IPS-18c (cell line): ENCODE results near the gene MX2.
"Not testable (repeated sequence)": the region's sequence is repeated elsewhere in the genome, so short reads cannot be mapped to it uniquely, and the experiment has no call there.

ENCODE experiments used
- H3K4me3 ChIP-seq: 2 replicates; pipeline ENCODE4 v1.7.0; 2013; ENCODE audit warnings: low read depth, mild to moderate bottlenecking, low read length, moderate library complexity; ENCODE audit not compliant: insufficient read depth
- H3K9me3 ChIP-seq: one replicate; pipeline ENCODE4 v1.6.1; 2013; ENCODE audit warnings: mild to moderate bottlenecking, low read length, moderate library complexity; ENCODE audit not compliant: control insufficient read depth, insufficient read depth

The MX2 gene

GRCh38 chr21:41359286-41359685, 2.5 kb upstream of the MX2 start:
- Histone ChIP-seq H3K4me3 (no peak overlapping the region), H3K9me3 (no peaks in the 10 kb centered on the region)

- not testable (repeated sequence) for H3K4me3 ChIP-seq, H3K9me3 ChIP-seq
Measured at GRCh38 chr21:41359754-41360071, 2.1 kb upstream of the MX2 start.

- Histone ChIP-seq H3K9me3 (no peaks in the 10 kb centered on the region), H3K4me3 (no peak overlapping the region)
Measured at GRCh38 chr21:41360072-41360821, 1.6 kb upstream of the MX2 start.

- Histone ChIP-seq H3K9me3 (no peaks in the 10 kb centered on the region), H3K4me3 (no peak overlapping the region)
Measured at GRCh38 chr21:41361053-41361785, 608 bp upstream of the MX2 start.

DNA sequence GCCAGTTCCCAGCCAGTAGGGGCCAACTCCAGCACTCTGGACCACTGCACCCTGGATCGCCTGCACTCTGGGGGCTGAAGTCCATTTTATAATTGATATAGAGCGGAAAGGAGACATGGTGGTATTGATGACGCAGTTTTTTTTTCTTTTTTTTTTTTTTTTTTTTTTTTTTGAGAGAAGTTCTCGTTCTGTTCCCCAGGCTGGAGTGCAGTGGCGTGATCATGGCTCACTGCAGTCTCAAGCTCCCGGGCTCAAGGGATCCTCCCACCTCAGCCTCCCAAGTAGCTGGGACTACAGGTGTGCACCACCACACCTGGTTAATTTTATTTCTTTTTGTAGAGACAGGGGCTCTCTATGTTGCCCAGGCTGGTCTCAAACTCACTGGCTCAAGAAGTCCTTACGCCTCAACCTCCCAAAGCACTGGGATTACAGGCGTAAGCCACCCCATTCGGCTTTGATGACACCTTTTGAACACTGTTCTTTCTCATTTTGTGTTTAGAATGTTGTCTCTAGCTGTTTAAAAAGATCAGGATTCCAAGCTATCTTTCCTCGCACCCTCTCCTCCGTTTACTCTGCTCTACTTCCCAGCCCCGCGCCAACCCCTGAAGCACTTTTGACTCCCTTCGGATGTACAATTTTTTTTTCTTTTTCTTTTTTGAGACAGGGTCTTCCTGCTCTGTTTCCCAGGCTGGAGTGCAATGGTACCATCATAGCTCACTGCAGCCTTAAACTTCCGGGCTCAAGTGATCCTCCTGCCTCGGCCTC, 960 bp downstream of the MX2 start:
- Histone ChIP-seq H3K4me3 (no peak overlapping the region), H3K9me3 (no peaks in the 10 kb centered on the region)

- H3K4me3 ChIP-seq, result no peak overlapping the region
Measured at GRCh38 chr21:41363370-41364270, 1.8 kb downstream of the MX2 start.

GRCh38 chr21:41364308-41364707, 2.5 kb downstream of the MX2 start:
- no peak overlapping the region for H3K4me3 ChIP-seq
- H3K9me3 ChIP-seq, result no peaks in the 10 kb centered on the region

More at GRCh38 chr21:41363370-41364270, 1.8 kb downstream of the MX2 start:
- H3K9me3 ChIP-seq, result no peaks in the 10 kb centered on the region

- Histone ChIP-seq H3K4me3 (no peak overlapping the region), H3K9me3 (no peaks in the 10 kb centered on the region)
Measured at GRCh38 chr21:41365377-41366107, 3.7 kb downstream of the MX2 start.

DNA sequence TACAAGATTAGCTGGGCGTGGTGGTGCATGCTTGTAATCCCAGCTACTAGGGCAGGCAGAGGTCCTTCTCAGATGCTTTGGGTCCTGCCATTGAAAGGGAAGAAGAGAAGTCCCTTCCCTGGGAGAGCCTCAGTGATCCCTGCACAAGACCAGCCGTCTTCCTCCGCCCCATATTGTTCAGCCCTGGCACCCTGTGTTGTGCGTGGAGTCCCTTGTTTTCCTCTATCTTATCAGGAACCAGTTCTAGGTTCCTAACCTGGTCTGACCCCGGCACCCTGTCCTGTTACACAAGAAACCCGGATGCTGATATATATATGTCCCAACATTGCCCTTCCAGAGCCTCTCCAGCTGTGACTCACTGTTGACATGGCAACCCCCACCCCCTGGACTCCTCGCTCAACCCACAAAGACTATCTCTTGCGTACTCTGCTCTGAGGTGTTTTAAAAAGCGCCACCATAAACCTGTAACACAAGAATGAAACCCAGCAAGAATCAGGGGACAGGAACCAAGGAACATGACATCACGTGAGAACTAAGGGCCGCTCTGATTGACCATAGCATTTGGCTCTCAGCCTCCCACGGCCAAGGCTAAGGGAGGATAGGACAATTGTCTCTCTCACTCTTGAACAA, 4.8 kb downstream of the MX2 start:
- H3K4me3 ChIP-seq, result no peak overlapping the region
- peaks cover 3% of the 10 kb centered on the region for H3K9me3 ChIP-seq

DNA sequence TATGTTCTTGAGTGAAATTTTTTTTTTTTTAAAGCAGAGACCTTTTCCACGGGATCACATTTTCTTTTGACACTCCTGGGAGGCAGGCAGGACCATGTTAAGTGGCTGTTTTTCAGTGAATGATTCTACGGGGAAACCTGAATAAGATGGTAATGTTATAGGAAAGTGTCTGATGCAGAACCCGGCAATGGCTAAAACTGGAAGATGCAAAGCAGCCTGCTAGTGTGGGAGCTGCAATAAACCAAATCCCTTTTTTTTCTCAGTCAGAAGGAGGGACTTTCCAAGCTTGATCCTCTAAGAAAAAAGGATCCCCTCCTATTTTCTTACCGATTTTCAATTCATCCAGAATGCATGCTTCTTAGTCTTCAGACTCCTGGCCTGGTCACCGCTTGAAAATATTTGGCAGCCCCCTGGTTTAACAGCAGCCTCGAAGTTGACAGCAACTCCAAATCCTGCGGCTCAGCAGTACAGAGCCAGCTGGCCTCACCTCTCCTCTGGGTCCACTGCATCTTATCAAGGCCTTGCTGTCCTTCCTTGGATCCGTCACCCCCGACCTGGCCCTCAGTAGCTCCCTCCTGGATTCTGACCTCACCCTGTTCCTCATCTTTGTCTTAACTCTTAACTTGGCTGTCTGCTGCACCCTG, 5.6 kb downstream of the MX2 start:
- Histone ChIP-seq H3K4me3 (no peak overlapping the region), H3K9me3 (peaks cover 3% of the 10 kb centered on the region)

- Histone ChIP-seq H3K4me3 (no peak overlapping the region), H3K9me3 (peaks cover 3% of the 10 kb centered on the region)
Measured at GRCh38 chr21:41367945-41368734, 6.3 kb downstream of the MX2 start.

- Histone ChIP-seq H3K4me3 (no peak overlapping the region), H3K9me3 (peaks cover 3% of the 10 kb centered on the region)
Measured at GRCh38 chr21:41368735-41369104, 6.9 kb downstream of the MX2 start.

GRCh38 chr21:41369105-41369919, 7.5 kb downstream of the MX2 start:
- Histone ChIP-seq H3K4me3 (peak overlapping the region; percentile 51), H3K9me3 (peaks cover 3% of the 10 kb centered on the region)
